Measurements from ENCODE around the gene WBP11. TPM values are rescaled to one million over a fixed set of nuclear protein-coding genes. Genes with fewer than 3 reads are reported as not detected.
A peak's percentile ranks its signal among the peaks of the same experiment; 100 is the strongest.

WBP11 gene
- total and polyA plus RNA-seq, 9 of the 15 experiments (the other 6 are each of a cell fraction or from before 2014, with no cell fraction given) = 7.7 to 60.8 (median 24.6) TPM

DNA sequence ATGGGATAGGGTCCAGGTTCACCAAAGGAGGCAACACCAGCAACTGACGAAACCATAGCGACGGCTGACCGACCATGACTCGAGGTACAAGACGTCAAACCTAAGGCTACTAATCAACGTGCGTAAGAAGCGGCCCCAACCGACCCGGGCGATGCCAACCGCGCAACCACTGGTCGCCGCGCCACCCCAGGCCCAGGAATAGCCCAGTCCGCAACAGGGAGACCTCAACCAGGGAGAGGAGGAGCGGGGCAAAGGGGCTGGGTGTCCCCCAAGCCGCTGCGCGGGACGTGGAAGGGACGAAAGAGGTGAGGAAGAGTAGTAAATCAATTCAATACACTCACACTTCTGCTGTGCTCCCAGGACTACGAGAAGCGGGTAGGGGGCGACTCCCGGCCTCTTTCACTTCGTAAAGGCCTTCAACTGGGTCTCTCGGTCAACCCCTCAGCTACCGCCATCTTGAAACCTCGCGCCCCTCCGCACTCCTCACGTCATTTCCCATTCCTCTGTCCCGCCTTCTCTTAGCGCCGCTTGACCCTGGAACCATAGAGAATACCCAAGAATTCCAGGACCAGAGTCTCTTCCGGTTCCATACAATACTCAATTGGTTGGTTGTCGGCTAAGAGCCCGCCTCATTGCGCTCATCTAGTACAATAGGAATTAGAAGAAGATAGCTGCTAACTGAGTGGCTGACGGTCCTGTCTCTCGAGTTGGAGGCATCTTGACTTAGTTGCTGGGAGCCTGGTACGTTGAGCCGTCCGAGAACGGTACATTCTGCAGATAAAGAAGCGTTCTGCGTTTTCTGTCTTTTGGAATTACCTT is at the start of gene WBP11, which contains the start of gene C12orf60 (continued):
- peak; percentile 55; the same call in 1 of the 2 replicates for TF ChIP-seq SNIP1 (IDR thresholded peaks at IDR 0.05; ENCODE audit: low read depth)
- TF ChIP-seq ETV5 (CRISPR knock-in tag; IDR thresholded peaks at IDR 0.05; ENCODE audit: low read depth) = no peak
- TF ChIP-seq PRPF4 (IDR thresholded peaks at IDR 0.05; ENCODE audit: insufficient read depth, low read depth, low read length, poor library complexity, severe bottlenecking) = no peak
- TF ChIP-seq SRSF3 (IDR thresholded peaks at IDR 0.05; ENCODE audit: insufficient read depth, low read length) = no peak
- TF ChIP-seq ZNF282 (CRISPR knock-in tag; IDR thresholded peaks at IDR 0.05) = no peak
- no peak for TF ChIP-seq MXI1 (IDR thresholded peaks at IDR 0.05; ENCODE audit: low read depth, low read length)
- peak; percentile 79 for TF ChIP-seq NFYB (IDR thresholded peaks at IDR 0.05; ENCODE audit: extremely low read depth, insufficient read length)
- TF ChIP-seq SIN3A (IDR thresholded peaks at IDR 0.05; ENCODE audit: borderline replicate concordance in 2 of 2, control insufficient read depth in 1 of 2, low read depth in 2 of 2, low read length in 2 of 2) = no peak
- TF ChIP-seq SUPT5H (IDR thresholded peaks at IDR 0.05) = peak; percentile 78
- no peak for TF ChIP-seq CBFA2T3 (IDR thresholded peaks at IDR 0.05)
- TF ChIP-seq, protein P1, sequence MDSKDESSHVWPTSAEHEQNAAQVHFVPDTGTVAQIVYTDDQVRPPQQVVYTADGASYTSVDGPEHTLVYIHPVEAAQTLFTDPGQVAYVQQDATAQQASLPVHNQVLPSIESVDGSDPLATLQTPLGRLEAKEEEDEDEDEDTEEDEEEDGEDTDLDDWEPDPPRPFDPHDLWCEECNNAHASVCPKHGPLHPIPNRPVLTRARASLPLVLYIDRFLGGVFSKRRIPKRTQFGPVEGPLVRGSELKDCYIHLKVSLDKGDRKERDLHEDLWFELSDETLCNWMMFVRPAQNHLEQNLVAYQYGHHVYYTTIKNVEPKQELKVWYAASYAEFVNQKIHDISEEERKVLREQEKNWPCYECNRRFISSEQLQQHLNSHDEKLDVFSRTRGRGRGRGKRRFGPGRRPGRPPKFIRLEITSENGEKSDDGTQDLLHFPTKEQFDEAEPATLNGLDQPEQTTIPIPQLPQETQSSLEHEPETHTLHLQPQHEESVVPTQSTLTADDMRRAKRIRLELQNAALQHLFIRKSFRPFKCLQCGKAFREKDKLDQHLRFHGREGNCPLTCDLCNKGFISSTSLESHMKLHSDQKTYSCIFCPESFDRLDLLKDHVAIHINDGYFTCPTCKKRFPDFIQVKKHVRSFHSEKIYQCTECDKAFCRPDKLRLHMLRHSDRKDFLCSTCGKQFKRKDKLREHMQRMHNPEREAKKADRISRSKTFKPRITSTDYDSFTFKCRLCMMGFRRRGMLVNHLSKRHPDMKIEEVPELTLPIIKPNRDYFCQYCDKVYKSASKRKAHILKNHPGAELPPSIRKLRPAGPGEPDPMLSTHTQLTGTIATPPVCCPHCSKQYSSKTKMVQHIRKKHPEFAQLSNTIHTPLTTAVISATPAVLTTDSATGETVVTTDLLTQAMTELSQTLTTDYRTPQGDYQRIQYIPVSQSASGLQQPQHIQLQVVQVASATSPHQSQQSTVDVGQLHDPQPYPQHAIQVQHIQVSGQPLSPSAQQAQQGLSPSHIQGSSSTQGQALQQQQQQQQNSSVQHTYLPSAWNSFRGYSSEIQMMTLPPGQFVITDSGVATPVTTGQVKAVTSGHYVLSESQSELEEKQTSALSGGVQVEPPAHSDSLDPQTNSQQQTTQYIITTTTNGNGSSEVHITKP (IDR thresholded peaks at IDR 0.05; ENCODE audit: partially characterized antibody) = peak; percentile 23
- TF ChIP-seq IRF2 (CRISPR knock-in tag; IDR thresholded peaks at IDR 0.05) = no peak
- no peak for TF ChIP-seq BRD9 (IDR thresholded peaks at IDR 0.05; ENCODE audit: low read depth, partially characterized antibody)
- TF ChIP-seq ZBTB17 (CRISPR knock-in tag; IDR thresholded peaks at IDR 0.05) = no peak
- TF ChIP-seq, protein P2, sequence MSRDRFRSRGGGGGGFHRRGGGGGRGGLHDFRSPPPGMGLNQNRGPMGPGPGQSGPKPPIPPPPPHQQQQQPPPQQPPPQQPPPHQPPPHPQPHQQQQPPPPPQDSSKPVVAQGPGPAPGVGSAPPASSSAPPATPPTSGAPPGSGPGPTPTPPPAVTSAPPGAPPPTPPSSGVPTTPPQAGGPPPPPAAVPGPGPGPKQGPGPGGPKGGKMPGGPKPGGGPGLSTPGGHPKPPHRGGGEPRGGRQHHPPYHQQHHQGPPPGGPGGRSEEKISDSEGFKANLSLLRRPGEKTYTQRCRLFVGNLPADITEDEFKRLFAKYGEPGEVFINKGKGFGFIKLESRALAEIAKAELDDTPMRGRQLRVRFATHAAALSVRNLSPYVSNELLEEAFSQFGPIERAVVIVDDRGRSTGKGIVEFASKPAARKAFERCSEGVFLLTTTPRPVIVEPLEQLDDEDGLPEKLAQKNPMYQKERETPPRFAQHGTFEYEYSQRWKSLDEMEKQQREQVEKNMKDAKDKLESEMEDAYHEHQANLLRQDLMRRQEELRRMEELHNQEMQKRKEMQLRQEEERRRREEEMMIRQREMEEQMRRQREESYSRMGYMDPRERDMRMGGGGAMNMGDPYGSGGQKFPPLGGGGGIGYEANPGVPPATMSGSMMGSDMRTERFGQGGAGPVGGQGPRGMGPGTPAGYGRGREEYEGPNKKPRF (IDR thresholded peaks at IDR 0.05; ENCODE audit: low read depth, low read length) = no peak
- no peak for TF ChIP-seq MCM5 (IDR thresholded peaks at IDR 0.05; ENCODE audit: low read depth)
- no peak for TF ChIP-seq NELFE (IDR thresholded peaks at IDR 0.05; ENCODE audit: insufficient read depth, insufficient read length)
- TF ChIP-seq KLF10 (CRISPR knock-in tag; IDR thresholded peaks at IDR 0.05) = no peak
- no peak for TF ChIP-seq CBX3 (IDR thresholded peaks at IDR 0.05; ENCODE audit: borderline replicate concordance in 1 of 2, low read length in 2 of 2)
- TF ChIP-seq, protein P3, sequence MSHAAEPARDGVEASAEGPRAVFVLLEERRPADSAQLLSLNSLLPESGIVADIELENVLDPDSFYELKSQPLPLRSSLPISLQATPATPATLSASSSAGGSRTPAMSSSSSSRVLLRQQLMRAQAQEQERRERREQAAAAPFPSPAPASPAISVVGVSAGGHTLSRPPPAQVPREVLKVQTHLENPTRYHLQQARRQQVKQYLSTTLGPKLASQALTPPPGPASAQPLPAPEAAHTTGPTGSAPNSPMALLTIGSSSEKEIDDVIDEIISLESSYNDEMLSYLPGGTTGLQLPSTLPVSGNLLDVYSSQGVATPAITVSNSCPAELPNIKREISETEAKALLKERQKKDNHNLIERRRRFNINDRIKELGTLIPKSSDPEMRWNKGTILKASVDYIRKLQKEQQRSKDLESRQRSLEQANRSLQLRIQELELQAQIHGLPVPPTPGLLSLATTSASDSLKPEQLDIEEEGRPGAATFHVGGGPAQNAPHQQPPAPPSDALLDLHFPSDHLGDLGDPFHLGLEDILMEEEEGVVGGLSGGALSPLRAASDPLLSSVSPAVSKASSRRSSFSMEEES (CRISPR knock-in tag; IDR thresholded peaks at IDR 0.05) = no peak
